IPS-18c (cell line): ENCODE data around the gene PYROXD2.
"Not testable (repeated sequence)": the region's sequence is repeated elsewhere in the genome, so short reads cannot be mapped to it uniquely, and the experiment has no call there.

Experiments
- H3K4me3 ChIP-seq: 2 replicates; pipeline ENCODE4 v1.7.0; 2013; ENCODE audit warnings: low read depth, mild to moderate bottlenecking, low read length, moderate library complexity; ENCODE audit not compliant: insufficient read depth
- H3K9me3 ChIP-seq: one replicate; pipeline ENCODE4 v1.6.1; 2013; ENCODE audit warnings: mild to moderate bottlenecking, low read length, moderate library complexity; ENCODE audit not compliant: control insufficient read depth, insufficient read depth

The PYROXD2 gene

GRCh38 chr10:98365406-98366061, 49.4 kb downstream of the PYROXD2 start:
- Histone ChIP-seq H3K9me3 (no peaks in the 10 kb centered on the region), H3K4me3 (no peak overlapping the region)

- Histone ChIP-seq H3K4me3 (no peak overlapping the region), H3K9me3 (no peaks in the 10 kb centered on the region)
Measured at GRCh38 chr10:98364432-98365102, 50.4 kb downstream of the PYROXD2 start.

- H3K9me3 ChIP-seq, result no peaks in the 10 kb centered on the region
- H3K4me3 ChIP-seq, result no peak overlapping the region
Measured at GRCh38 chr10:98363220-98363619, 51.8 kb downstream of the PYROXD2 start.

GRCh38 chr10:98361131-98362025, 53.6 kb downstream of the PYROXD2 start:
- no peak overlapping the region for H3K4me3 ChIP-seq
- H3K9me3 ChIP-seq, result no peaks in the 10 kb centered on the region

- Histone ChIP-seq H3K4me3 (no peak overlapping the region), H3K9me3 (no peaks in the 10 kb centered on the region)
Measured at GRCh38 chr10:98357194-98357822, 57.7 kb downstream of the PYROXD2 start.

- Histone ChIP-seq H3K4me3 (no peak overlapping the region), H3K9me3 (no peaks in the 10 kb centered on the region)
Measured at GRCh38 chr10:98354491-98354890, 60.5 kb downstream of the PYROXD2 start.

- no peaks in the 10 kb centered on the region for H3K9me3 ChIP-seq
Measured at GRCh38 chr10:98353170-98353569, 61.8 kb downstream of the PYROXD2 start.

GRCh38 chr10:98351831-98352402, 63.1 kb downstream of the PYROXD2 start:
- Histone ChIP-seq H3K4me3 (no peak overlapping the region), H3K9me3 (peaks cover 4% of the 10 kb centered on the region)

More at GRCh38 chr10:98353170-98353569, 61.8 kb downstream of the PYROXD2 start:
- H3K4me3 ChIP-seq, result no peak overlapping the region

- no peak overlapping the region for H3K4me3 ChIP-seq
Measured at GRCh38 chr10:98349508-98349922, 65.5 kb downstream of the PYROXD2 start.

GRCh38 chr10:98346847-98347246, 68.1 kb downstream of the PYROXD2 start:
- H3K9me3 ChIP-seq, result peaks cover 4% of the 10 kb centered on the region
- no peak overlapping the region for H3K4me3 ChIP-seq

More at GRCh38 chr10:98349508-98349922, 65.5 kb downstream of the PYROXD2 start:
- peaks cover 4% of the 10 kb centered on the region for H3K9me3 ChIP-seq

GRCh38 chr10:98344589-98345038, 70.4 kb downstream of the PYROXD2 start:
- Histone ChIP-seq H3K4me3 (no peak overlapping the region), H3K9me3 (peaks cover 4% of the 10 kb centered on the region)

- H3K4me3 ChIP-seq, H3K9me3 ChIP-seq: not testable (repeated sequence)
Measured at GRCh38 chr10:98341701-98342100, 73.3 kb downstream of the PYROXD2 start.

- no peak overlapping the region for H3K4me3 ChIP-seq
Measured at GRCh38 chr10:98340940-98341310, 74.1 kb downstream of the PYROXD2 start.

GRCh38 chr10:98340261-98340939, 74.6 kb downstream of the PYROXD2 start:
- H3K4me3 ChIP-seq, result no peak overlapping the region
- no peaks in the 10 kb centered on the region for H3K9me3 ChIP-seq

More at GRCh38 chr10:98340940-98341310, 74.1 kb downstream of the PYROXD2 start:
- no peaks in the 10 kb centered on the region for H3K9me3 ChIP-seq

- Histone ChIP-seq H3K4me3 (no peak overlapping the region), H3K9me3 (no peaks in the 10 kb centered on the region)
Measured at GRCh38 chr10:98339799-98340198, 75.2 kb downstream of the PYROXD2 start.

- Histone ChIP-seq H3K9me3 (no peaks in the 10 kb centered on the region), H3K4me3 (no peak overlapping the region)
Measured at GRCh38 chr10:98338896-98339295, 76.1 kb downstream of the PYROXD2 start.
